Measurements from ENCODE around the gene CARNS1. TPM values are rescaled to one million over a fixed set of nuclear protein-coding genes. Genes with fewer than 3 reads are reported as not detected.

Gene CARNS1
- total and polyA plus RNA-seq, 10 of the 15 experiments (the other 5 are each of a cell fraction or from before 2014, with no cell fraction given), result 0.02 to 0.14 (median 0.10) TPM; not detected in 3

- H3K9ac ChIP-seq (ENCODE audit: control insufficient read depth, insufficient read depth, low read length), result no peak overlapping the region; the same call in 1 of the 2 replicates
- in situ Hi-C loops (cut with MboI) (no loop called here), intact Hi-C loops (cut with micrococcal nuclease; ENCODE audit: unreplicated experiment) (loop anchor here (2.0 kb wide), 1 partner anchor 15 kb away; no protein-coding TSS in a partner anchor)
- H4K20me1 ChIP-seq (ENCODE audit: control insufficient read depth, insufficient read depth), result peaks cover 8% of the 10 kb centered on the region; the same call in 1 of the 2 replicates
- no peaks in the 10 kb centered on the region for H3K9me3 ChIP-seq (replicated peaks; ENCODE audit: control insufficient read depth, insufficient read depth, low read length)
- TF ChIP-seq NR2F1 (conservative IDR thresholded peaks at IDR 0.05), result 0 out of 2 replicates have a peak, but pooled peaks have one; percentile 32
- no peak for TF ChIP-seq SMARCA5 (IDR thresholded peaks at IDR 0.05)
- 0 out of 2 replicates have a peak, but pooled peaks have one; percentile 16 for TF ChIP-seq GATAD2B (conservative IDR thresholded peaks at IDR 0.05; ENCODE audit: low read depth)
- TF ChIP-seq ETV6 (conservative IDR thresholded peaks at IDR 0.05 in 1 of 2, IDR thresholded peaks at IDR 0.05 in 1 of 2; ENCODE audit: borderline replicate concordance in 1 of 2, low read depth in 1 of 2), result no peak
- no peak for TF ChIP-seq TCF12 (IDR thresholded peaks at IDR 0.05; ENCODE audit: low read depth, low read length)
- TF ChIP-seq NFIC (IDR thresholded peaks at IDR 0.05; ENCODE audit: low read depth, low read length), result no peak
- peak overlapping the region; percentile 48; the same call in 1 of the 2 replicates for H3K4me2 ChIP-seq (ENCODE audit: control insufficient read depth, insufficient read depth)
- H3K4me1 ChIP-seq (ENCODE audit: control insufficient read depth, insufficient read depth, low read length), result peaks cover 25% of the 10 kb centered on the region
- no peak overlapping the region for H2AFZ ChIP-seq (ENCODE audit: control insufficient read depth, low read depth, low read length)
- peaks cover 2 to 9% of the 10 kb centered on the region in 2 experiments; a peak in 3 of 4 replicates for H3K27me3 ChIP-seq (replicated peaks in 1 of 2; ENCODE audit: control insufficient read depth in 2 of 2, insufficient read depth in 2 of 2, low read length in 1 of 2)
- FAIRE-seq, result no peak
- BruUV-seq (replicated peaks), result no TSS peak
- H3K4me3 ChIP-seq, result no peak overlapping the region
- 22% methylated on average over 12 of the region's 16 CpGs for WGBS (ENCODE audit: insufficient coverage, insufficient replicate concordance, low lambda C conversion rate, missing lambda C conversion rate)
- no peak overlapping the region for H3K27ac ChIP-seq (ENCODE audit: control insufficient read depth, insufficient read depth)
- CTCF ChIA-PET, result interaction anchor here (0.6 to 26.2 kb wide), 4 partner anchors 8 to 128 kb away, joined by 4 to 1301 read pairs (median 671); partner anchors contain the start of genes CLCF1, POLD4 and RAD9A
- no peaks in the 10 kb centered on the region for H3K36me3 ChIP-seq (ENCODE audit: control insufficient read depth in 2 of 2, insufficient read depth in 2 of 2, low read length in 1 of 2)
- peak; percentile 14 for ATAC-seq
- POLR2A ChIA-PET, result interaction anchor here (0.5 to 5.1 kb wide), 5 partner anchors 9 to 30 kb away, joined by 3 to 42 read pairs (median 9); partner anchors contain the start of genes POLD4 and PPP1CA
- SMC1A ChIA-PET (ENCODE audit: uncharacterized antibody, unreplicated experiment), result interaction anchor here (1.7 to 21.3 kb wide), 3 partner anchors 9 to 26 kb away, joined by 4 to 646 read pairs (median 49); partner anchors contain the start of gene POLD4
- RAD21 ChIA-PET (ENCODE audit: unreplicated experiment), result interaction anchor here (1.1 to 6.5 kb wide), 4 partner anchors 10 to 26 kb away, joined by 7 to 122 read pairs (median 10); partner anchors contain the start of gene POLD4
- DNase-seq (ENCODE audit: low read depth, low spot score), result no peak
- no peaks in the 10 kb centered on the region for H3K79me2 ChIP-seq (ENCODE audit: control insufficient read depth, insufficient read depth, low read length)
Observed at GRCh38 chr11:67371911-67372320, 43.6 kb upstream of the CARNS1 start.
